T-helper 9 cell (primary cell): ENCODE measurements around the gene KIF25.

ENCODE experiments used
- DNase-seq: peaks from one replicate; pipeline ENCODE4 v3.0.0-alpha.2; 2020

KIF25 gene

GRCh38 chr6:168020242-168020641, 22.8 kb downstream of the KIF25 start:
- no peak for DNase-seq

- DNase-seq = no peak
Measured at GRCh38 chr6:168021581-168021980, 24.1 kb downstream of the KIF25 start.

- no peak for DNase-seq
Measured at GRCh38 chr6:168022488-168023321, 25.2 kb downstream of the KIF25 start.

GRCh38 chr6:168024951-168025510, 27.6 kb downstream of the KIF25 start:
- no peak for DNase-seq

GRCh38 chr6:168025831-168026710, 28.6 kb downstream of the KIF25 start:
- no peak for DNase-seq

- DNase-seq = no peak
Measured at GRCh38 chr6:168026925-168027324, 29.5 kb downstream of the KIF25 start.

- DNase-seq = no peak
Measured at GRCh38 chr6:168027521-168027920, 30.1 kb downstream of the KIF25 start.

GRCh38 chr6:168028181-168028580, 30.7 kb downstream of the KIF25 start:
- DNase-seq = no peak

- no peak for DNase-seq
Measured at GRCh38 chr6:168029459-168030217, 32.2 kb downstream of the KIF25 start.

GRCh38 chr6:168030218-168030746, 32.8 kb downstream of the KIF25 start:
- DNase-seq = no peak

GRCh38 chr6:168030908-168031307, 33.4 kb downstream of the KIF25 start:
- DNase-seq = no peak

GRCh38 chr6:168031411-168031971, 34.0 kb downstream of the KIF25 start:
- no peak for DNase-seq

GRCh38 chr6:168032005-168032760, 34.7 kb downstream of the KIF25 start:
- DNase-seq = no peak

GRCh38 chr6:168033791-168034190, 36.3 kb downstream of the KIF25 start:
- DNase-seq = no peak

- no peak for DNase-seq
Measured at GRCh38 chr6:168034537-168034936, 37.1 kb downstream of the KIF25 start.

GRCh38 chr6:168035098-168035660, 37.7 kb downstream of the KIF25 start:
- no peak for DNase-seq

GRCh38 chr6:168035661-168036545, 38.4 kb downstream of the KIF25 start:
- DNase-seq = no peak

- DNase-seq = no peak
Measured at GRCh38 chr6:168037242-168037641, 39.8 kb downstream of the KIF25 start.

- no peak for DNase-seq
Measured at GRCh38 chr6:168037856-168038255, 40.4 kb downstream of the KIF25 start.

- no peak for DNase-seq
Measured at GRCh38 chr6:168038576-168039140, 41.2 kb downstream of the KIF25 start.
